ENCODE results near the gene SLC25A21. TPM values are rescaled to one million over a fixed set of nuclear protein-coding genes. Genes with fewer than 3 reads are reported as not detected.

SLC25A21 gene
- total RNA-seq, 1 experiment from 2014 or later, result 1.4 TPM

DNA sequence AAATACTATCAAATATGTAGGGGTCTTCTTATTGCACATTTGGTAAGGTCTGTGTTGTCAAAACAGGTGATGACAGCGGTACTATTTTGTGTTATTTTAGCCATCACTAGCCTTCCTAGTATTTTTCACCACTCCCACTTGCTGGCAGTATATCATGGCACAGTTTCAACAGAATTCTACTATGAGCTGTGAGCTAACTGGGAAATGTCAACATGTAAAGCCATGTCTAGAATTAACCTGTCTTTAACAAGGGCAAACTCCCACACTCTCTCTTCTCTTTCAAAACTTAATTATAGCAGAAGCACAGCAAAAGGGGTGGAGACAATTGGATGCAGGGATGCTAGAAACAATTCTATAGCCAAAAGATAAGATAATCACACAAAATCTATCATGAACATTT lies 257.3 kb downstream of the SLC25A21 start:
- TF ChIP-seq, protein P1, sequence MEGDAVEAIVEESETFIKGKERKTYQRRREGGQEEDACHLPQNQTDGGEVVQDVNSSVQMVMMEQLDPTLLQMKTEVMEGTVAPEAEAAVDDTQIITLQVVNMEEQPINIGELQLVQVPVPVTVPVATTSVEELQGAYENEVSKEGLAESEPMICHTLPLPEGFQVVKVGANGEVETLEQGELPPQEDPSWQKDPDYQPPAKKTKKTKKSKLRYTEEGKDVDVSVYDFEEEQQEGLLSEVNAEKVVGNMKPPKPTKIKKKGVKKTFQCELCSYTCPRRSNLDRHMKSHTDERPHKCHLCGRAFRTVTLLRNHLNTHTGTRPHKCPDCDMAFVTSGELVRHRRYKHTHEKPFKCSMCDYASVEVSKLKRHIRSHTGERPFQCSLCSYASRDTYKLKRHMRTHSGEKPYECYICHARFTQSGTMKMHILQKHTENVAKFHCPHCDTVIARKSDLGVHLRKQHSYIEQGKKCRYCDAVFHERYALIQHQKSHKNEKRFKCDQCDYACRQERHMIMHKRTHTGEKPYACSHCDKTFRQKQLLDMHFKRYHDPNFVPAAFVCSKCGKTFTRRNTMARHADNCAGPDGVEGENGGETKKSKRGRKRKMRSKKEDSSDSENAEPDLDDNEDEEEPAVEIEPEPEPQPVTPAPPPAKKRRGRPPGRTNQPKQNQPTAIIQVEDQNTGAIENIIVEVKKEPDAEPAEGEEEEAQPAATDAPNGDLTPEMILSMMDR (IDR thresholded peaks at IDR 0.05; ENCODE audit: unreplicated experiment), result no peak
- intact Hi-C loops (cut with micrococcal nuclease), result no loop called here
- CTCF ChIA-PET, result interaction anchor here (0.7 to 1.8 kb wide), 2 partner anchors 27 to 48 kb away, joined by 4 to 7 read pairs; no protein-coding TSS in a partner anchor
- POLR2A ChIA-PET, result interaction anchor here (0.6 kb wide), 1 partner anchor 226 kb away, joined by 3 read pairs; no protein-coding TSS in a partner anchor
- Mint-ChIP-seq H3K36me3 (ENCODE audit: insufficient read depth, unreplicated experiment) (no peaks in the 10 kb centered on the region), H3K4me1 (ENCODE audit: insufficient read depth, unreplicated experiment) (no peaks in the 10 kb centered on the region), H3K27ac (ENCODE audit: low read depth, unreplicated experiment) (no peak overlapping the region), H3K27me3 (ENCODE audit: insufficient read depth, unreplicated experiment) (no peaks in the 10 kb centered on the region), H3K9me3 (ENCODE audit: unreplicated experiment) (no peaks in the 10 kb centered on the region), H3K4me3 (ENCODE audit: unreplicated experiment) (no peak overlapping the region)
- DNase-seq (ENCODE audit: unreplicated experiment), result peak; percentile 11
- BruUV-seq (replicated peaks), result no TSS peak

DNA sequence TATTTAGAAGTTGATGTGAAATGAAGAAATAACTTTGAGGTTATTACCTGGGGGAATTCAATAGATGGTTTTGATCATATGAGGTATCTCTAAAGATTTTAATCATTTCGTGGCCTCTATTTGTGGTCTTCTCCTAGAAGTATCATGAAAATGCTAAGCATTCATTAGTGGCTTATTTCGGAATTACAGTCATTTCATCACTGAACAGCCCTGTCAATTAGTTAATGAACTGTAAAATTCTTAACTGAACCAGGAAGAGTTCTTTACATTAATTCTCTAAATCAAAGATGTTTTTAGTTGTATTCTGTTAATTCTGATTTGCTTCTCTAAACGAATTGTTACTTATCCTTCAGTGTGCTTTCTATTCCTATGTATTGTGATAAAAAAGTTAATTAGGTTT lies 261.8 kb downstream of the SLC25A21 start:
- DNase-seq (ENCODE audit: unreplicated experiment), result no peak
- Mint-ChIP-seq H3K9me3 (ENCODE audit: unreplicated experiment) (no peaks in the 10 kb centered on the region), H3K36me3 (ENCODE audit: insufficient read depth, unreplicated experiment) (no peaks in the 10 kb centered on the region), H3K4me3 (ENCODE audit: unreplicated experiment) (no peak overlapping the region), H3K27me3 (ENCODE audit: insufficient read depth, unreplicated experiment) (no peaks in the 10 kb centered on the region), H3K27ac (ENCODE audit: low read depth, unreplicated experiment) (no peak overlapping the region), H3K4me1 (ENCODE audit: insufficient read depth, unreplicated experiment) (no peaks in the 10 kb centered on the region)
- CTCF ChIA-PET, result no interaction called here
- intact Hi-C loops (cut with micrococcal nuclease), result no loop called here
- BruUV-seq (replicated peaks), result no TSS peak
- TF ChIP-seq, protein P1 (IDR thresholded peaks at IDR 0.05; ENCODE audit: unreplicated experiment), result no peak
- POLR2A ChIA-PET, result no interaction called here

DNA sequence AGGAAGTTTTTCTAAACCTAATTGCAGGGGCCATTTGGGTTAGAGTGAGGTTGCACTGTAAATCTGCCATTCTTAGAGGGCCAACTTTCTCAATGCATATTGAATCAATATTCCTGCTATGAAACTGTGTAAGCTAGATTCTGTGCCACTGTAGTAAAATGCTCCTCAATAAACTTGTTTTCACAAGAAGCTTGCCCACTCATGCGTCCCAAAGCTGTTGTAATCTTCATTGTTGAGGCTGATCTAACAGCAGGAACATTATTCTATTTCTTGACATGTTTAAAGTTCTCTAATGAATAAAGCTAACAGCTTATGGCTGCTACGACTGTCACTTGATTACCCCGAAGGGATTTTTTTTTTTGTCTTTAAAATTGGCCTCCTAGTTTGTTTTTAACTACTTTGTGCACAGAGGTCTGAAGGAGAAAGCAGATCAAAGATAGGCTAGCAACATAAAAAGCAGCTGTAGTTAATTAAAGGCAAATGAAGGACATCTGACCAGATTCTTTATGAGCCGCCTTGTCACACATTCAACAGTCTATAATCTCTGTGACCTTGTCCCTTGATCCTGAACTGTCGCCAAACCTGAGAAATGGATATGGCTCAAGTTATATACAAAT lies 267.0 kb downstream of the SLC25A21 start:
- H3K36me3 Mint-ChIP-seq (ENCODE audit: insufficient read depth, unreplicated experiment), result no peaks in the 10 kb centered on the region

DNA sequence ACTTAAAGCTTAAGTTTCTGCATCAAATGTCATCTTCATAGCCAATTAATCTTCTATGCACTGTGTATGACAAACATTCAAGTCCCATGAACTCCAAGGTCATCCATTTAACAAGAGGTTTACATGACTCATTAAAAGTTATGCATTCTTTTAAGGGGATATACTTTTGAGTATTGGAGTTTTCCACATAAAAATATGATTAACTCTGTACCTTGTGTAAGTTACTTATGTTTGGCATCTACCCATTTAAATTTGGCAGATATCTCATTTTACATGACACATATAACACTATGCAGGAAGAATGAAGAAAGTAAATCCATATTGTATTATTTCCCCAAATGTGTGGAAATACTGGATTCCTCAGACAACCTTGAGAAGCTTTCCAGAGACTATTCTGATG lies 270.5 kb downstream of the SLC25A21 start:
- Mint-ChIP-seq H3K27ac (ENCODE audit: low read depth, unreplicated experiment) (no peak overlapping the region), H3K9me3 (ENCODE audit: unreplicated experiment) (peaks cover 6% of the 10 kb centered on the region), H3K4me1 (ENCODE audit: insufficient read depth, unreplicated experiment) (peaks cover 7% of the 10 kb centered on the region), H3K36me3 (ENCODE audit: insufficient read depth, unreplicated experiment) (no peaks in the 10 kb centered on the region), H3K4me3 (ENCODE audit: unreplicated experiment) (no peak overlapping the region), H3K27me3 (ENCODE audit: insufficient read depth, unreplicated experiment) (no peaks in the 10 kb centered on the region)
- no TSS peak for BruUV-seq (replicated peaks)
- intact Hi-C loops (cut with micrococcal nuclease), result no loop called here
- TF ChIP-seq, protein P1 (IDR thresholded peaks at IDR 0.05; ENCODE audit: unreplicated experiment), result no peak
- ChIA-PET POLR2A (no interaction called here), CTCF (interaction anchor here (0.6 to 0.8 kb wide), 2 partner anchors 211 to 790 kb away, joined by 3 read pairs; no protein-coding TSS in a partner anchor)
- peak; percentile 64 for DNase-seq (ENCODE audit: unreplicated experiment)

More for the DNA sequence above, 267.0 kb downstream of the SLC25A21 start:
- TF ChIP-seq, protein P1 (IDR thresholded peaks at IDR 0.05; ENCODE audit: unreplicated experiment), result no peak
- Mint-ChIP-seq H3K9me3 (ENCODE audit: unreplicated experiment) (no peaks in the 10 kb centered on the region), H3K4me1 (ENCODE audit: insufficient read depth, unreplicated experiment) (peaks cover 7% of the 10 kb centered on the region), H3K27ac (ENCODE audit: low read depth, unreplicated experiment) (no peak overlapping the region), H3K27me3 (ENCODE audit: insufficient read depth, unreplicated experiment) (no peaks in the 10 kb centered on the region), H3K4me3 (ENCODE audit: unreplicated experiment) (no peak overlapping the region)
- ChIA-PET CTCF (interaction anchor here (0.9 kb wide), 1 partner anchor 14 kb away, joined by 3 read pairs; no protein-coding TSS in a partner anchor), POLR2A (interaction anchor here (0.7 kb wide), 1 partner anchor 212 kb away, joined by 3 read pairs; no protein-coding TSS in a partner anchor)
- intact Hi-C loops (cut with micrococcal nuclease), result no loop called here
- no TSS peak for BruUV-seq (replicated peaks)
- DNase-seq (ENCODE audit: unreplicated experiment), result no peak

Data from MCF 10A (cell line).